NCI-H345 treated with DMSO at 0.1 percent for 48 hours (cell line): ENCODE data around the gene CFAP73.
"Not testable (repeated sequence)": the region's sequence is repeated elsewhere in the genome, so short reads cannot be mapped to it uniquely, and the experiment has no call there.

ENCODE experiments used
- DNase-seq: peaks from one replicate; lab custom pipeline; 2025; ENCODE audit not compliant: unreplicated experiment; lab: John Stamatoyannopoulos, UW

Gene CFAP73

GRCh38 chr12:113149361-113150150 is at the start of gene CFAP73:
Gene CFAP73 (plus strand): TSS chr12:113149724. CDS start chr12:113149858, 134 bp downstream.
- DNase-seq, result peak; percentile 31

DNA sequence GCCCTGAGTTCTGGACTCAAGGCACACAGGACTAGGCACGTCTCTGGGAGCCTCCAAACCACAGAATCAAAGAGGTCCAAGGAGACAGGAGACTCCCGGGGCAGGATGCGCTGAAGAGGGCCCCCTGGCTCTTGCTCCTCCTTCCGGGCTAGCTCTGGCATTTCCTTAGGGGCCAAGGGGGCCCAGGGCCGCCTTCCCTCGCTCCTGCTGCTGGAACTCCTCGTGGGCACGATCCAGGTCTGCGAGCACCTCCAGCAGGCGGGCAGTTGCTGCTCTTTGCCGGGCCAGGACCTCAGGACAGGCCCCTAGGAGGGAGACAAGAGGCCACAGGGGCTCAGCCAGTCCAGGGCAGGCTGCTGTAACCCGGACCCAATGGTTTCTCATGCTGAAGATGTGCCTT is 49.8 kb upstream of the CFAP73 start:
- DNase-seq, result no peak

- no peak for DNase-seq
Measured at GRCh38 chr12:113101751-113102150, 47.8 kb upstream of the CFAP73 start.

- no peak for DNase-seq
Measured at GRCh38 chr12:113102811-113103210, 46.7 kb upstream of the CFAP73 start.

GRCh38 chr12:113103756-113104450 is 45.6 kb upstream of the CFAP73 start:
- no peak for DNase-seq

DNA sequence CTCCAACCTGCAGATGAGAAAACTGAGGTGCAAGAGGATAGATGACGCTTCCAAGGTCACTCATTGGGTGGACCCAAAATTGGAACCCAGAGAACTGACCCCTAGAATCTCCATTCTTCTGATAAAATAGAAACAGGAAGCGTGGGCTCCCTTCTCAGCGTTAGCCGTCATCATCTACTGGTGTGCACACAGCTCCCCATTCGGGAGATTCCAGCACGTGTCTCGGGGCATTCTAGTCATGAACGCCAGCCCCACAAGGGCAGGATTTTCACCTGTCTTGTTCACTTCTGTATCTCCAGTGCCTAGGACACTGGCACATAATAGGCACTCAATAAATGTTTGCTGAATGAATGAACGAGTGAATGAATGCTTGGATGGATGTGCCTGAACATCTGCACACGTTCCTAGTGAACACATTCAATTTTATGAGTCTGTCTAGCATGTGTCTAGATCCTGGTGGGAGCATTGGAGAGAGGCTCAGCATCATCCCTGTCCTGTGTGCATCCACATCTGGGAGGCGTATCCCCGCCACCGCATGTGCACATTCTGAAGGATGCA is 44.5 kb upstream of the CFAP73 start:
- DNase-seq, result no peak

DNA sequence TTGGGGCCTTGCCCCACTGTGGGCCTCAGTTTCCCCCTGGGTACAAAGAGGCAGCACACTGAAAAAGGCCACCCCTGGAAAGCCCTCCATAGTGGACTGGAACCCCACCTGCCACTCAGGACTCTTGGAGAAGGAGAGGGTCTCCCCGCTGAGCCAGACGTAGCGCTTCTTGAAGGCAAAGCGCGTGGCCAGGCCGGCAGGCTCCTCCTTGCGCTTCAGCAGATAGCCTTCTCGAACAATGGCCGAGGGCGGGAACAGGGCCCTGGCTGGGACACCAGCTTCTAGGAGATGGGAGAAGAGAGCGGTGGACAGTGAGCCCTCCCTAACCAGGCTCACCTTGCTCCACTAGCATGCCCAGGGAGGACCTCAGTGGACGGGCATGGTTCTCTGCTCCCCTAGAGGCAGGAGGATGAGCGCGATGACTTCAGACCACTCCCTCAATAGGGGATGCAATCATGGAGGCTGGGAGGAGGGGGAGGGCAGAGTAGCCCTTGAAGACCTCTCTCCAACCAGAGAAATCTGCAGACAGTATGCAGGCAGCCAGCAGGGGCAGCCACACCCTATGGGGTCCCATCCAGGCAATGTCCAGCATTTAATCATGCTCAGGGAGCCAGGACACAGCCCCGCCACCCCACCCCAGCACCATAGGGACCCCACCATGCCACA is 43.8 kb upstream of the CFAP73 start:
- no peak for DNase-seq

DNA sequence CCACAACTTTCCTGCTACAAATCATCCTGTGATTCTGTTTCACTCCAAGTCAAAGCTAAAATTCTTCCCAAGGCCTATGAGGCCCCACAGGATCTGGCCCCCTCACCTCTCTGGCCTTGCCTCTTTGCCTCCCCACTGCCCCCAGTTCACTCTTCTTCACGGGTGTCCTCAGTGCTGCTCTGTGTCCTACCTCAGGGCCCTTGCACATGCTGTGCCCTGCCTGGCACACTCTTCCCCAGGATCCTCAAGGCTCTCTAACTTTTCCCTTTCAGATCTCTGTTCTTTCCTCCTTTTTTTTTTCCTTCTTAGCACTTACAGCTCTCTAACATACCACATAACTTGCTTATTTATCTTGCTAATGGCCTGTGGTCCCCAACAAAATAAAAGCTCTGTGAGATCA is 43.2 kb upstream of the CFAP73 start:
- no peak for DNase-seq

GRCh38 chr12:113108308-113108707 is 41.2 kb upstream of the CFAP73 start:
- no peak for DNase-seq

- DNase-seq, result no peak
Measured at GRCh38 chr12:113109360-113109759, 40.2 kb upstream of the CFAP73 start.

DNA sequence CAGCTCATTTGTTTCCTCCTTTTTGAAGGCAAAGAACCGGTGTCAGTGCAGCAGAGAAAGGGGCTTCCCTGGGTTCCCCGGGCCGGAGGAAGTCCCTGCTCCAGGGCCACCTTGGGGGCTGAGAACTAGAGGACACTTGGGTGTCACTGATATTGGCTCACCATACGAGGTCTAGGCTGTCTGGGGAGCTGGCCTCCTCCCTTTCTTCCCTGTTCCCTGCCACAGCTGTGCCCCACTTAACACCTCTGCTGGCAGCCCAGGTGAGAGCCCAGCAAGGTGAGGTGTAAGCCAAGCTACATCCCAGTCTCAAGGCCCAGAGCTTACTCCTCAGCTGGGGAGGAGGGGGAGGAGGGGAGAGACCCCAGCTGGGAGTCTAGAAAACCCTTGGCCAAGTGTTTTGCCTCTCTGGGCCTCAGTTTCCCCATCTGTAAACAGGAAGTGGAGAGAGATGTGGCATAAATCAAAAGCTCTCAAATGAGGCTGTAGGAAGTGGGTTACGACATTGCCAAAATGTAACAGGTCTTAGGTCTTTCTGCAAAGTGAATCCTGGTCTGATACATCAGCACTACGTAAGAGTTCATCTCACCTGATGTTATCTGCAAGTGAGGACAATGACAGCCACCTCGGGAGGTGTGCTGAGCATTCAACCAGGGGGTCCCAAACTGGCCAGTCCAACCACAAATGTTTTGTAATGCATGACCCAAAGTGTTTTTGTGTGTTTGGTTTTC is 39.5 kb upstream of the CFAP73 start:
- no peak for DNase-seq

- DNase-seq, result no peak
Measured at GRCh38 chr12:113111247-113111646, 38.3 kb upstream of the CFAP73 start.

GRCh38 chr12:113112043-113112899 is 37.3 kb upstream of the CFAP73 start:
- DNase-seq, result no peak

- DNase-seq, result no peak
Measured at GRCh38 chr12:113113397-113113796, 36.1 kb upstream of the CFAP73 start.

DNA sequence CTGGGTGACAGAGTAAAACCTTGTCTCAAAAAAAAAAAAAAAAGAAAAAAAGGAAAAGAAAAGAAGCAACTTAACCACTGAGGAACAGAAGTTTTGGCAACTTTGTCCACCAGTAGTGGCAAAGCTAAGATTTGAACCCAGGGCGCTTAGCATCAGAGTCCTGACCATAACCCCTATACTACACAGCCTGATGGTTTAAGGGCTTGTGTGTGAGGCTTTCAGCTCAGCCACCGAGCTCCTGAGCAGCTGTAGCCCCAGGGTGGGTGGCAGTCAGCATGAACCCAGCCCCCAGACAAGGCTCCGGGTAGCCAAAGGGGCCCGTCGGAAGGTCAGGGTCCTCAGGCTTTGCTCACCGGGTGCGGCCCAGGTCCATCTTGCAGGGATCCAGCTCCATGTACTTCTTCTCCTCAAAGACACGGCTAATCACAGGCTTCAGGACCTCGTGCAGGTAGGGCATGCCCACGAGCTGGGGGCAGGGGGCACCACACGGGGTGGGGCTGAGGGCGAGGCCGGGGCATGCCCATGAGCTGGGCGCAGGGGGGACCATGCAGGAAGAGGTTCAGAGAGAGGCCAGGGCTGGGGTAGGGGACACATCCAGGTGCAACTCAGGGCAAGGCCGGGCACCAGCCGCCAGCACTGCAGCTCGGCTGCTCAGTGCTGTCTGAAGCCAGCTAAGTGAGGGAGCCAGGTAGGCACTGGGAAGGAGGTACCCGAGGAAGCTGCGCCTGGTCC is 34.9 kb upstream of the CFAP73 start:
- no peak for DNase-seq

GRCh38 chr12:113115455-113116126 is 33.9 kb upstream of the CFAP73 start:
- DNase-seq, result no peak

DNA sequence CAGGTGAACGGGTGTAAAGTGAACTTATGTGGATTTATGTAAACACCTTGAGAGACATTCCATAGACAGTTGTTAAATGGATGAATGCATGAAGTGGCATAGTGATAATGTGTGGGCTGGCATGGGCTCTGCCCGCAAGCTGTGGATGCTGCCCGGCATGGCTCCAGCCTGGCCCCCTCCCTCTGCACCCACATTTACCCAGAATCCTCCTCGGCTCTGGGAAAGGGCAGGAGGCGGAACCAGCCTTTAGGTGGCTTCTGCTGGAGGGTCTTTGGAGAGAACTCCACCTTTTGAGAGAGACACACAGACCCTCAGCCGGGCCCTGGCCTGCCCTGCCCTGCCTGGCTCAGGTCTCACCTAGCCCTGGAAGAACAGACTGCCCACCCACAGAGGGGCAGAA is 32.6 kb upstream of the CFAP73 start:
- DNase-seq, result no peak

- DNase-seq, result not testable (repeated sequence)
Measured at GRCh38 chr12:113117684-113118083, 31.8 kb upstream of the CFAP73 start.

DNA sequence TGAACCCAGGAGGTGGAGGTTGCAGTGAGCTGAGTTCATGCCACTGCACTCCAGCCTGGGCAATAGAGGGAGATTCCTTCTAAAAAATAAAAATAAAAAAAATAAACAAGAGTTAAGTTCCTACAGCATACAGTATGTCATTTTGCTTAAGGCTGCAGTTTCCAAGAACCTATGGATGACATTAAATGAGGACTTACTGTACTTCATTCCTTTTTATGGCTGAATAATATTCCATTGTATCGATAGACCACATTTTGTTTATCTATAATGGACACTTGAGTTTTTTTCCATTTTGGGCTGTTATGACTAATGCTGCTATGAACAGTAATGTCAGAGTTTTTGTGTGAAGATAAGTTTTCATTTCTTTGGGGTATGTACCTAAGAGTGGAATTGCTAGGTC is 31.4 kb upstream of the CFAP73 start:
- no peak for DNase-seq
